Uterus (tissue), 4 donors: ENCODE data around the gene TSPAN9. TPM values are rescaled to one million over a fixed set of nuclear protein-coding genes. Genes with fewer than 3 reads are reported as not detected.
A peak's percentile ranks its signal among the peaks of the same experiment; 100 is the strongest.

Experiments
- DNase-seq, 2 donors: peaks; one replicate each; pipeline ENCODE4 v3.0.0-alpha.2; 2019 to 2020
- H3K27ac ChIP-seq, 2 donors: fragments of 200-600 bp; sonication (generic); 1 replicate in 1 of 2; 2 replicates in 1 of 2; pipeline ENCODE4 v1.5.1; 2016 to 2018
- H3K27me3 ChIP-seq, 2 donors: fragments of 200-600 bp; sonication (generic); one replicate each; pipeline ENCODE4 v1.5.1; 2018 to 2019; ENCODE audit warnings: control low read depth in 1 of 2
- H3K36me3 ChIP-seq, 2 donors: fragments of 200-600 bp; sonication (generic); one replicate each; pipeline ENCODE4 v1.5.1; 2019; ENCODE audit warnings: control low read depth in 1 of 2
- H3K4me1 ChIP-seq, 2 donors: fragments of 200-600 bp; sonication (generic); one replicate each; pipeline ENCODE4 v1.5.1; 2018 to 2019; ENCODE audit warnings: control low read depth in 1 of 2
- H3K4me3 ChIP-seq, 2 donors: fragments of 200-600 bp; sonication (generic); 1 replicate in 1 of 2; 2 replicates in 1 of 2; pipeline ENCODE4 v1.5.1; 2018 to 2019; ENCODE audit warnings: mild to moderate bottlenecking in 1 of 2
- H3K9me3 ChIP-seq, 2 donors: fragments of 200-600 bp; sonication (generic); one replicate each; pipeline ENCODE4 v1.5.1; 2019; ENCODE audit warnings: control low read depth in 1 of 2
- POLR2A ChIP-seq, 2 donors: fragments of 450-650 bp; IDR thresholded peaks; one replicate each; pipeline ENCODE4 v1.6.1; 2016; ENCODE audit warnings: antibody characterized with exemption in 2 of 2, mild to moderate bottlenecking in 1 of 2, moderate library complexity in 1 of 2
- intact Hi-C: fragments of 100-400 bp; cut with DNase I; formaldehyde crosslinking; loops from one replicate; pipeline ENCODE4 v1.15.1; 2023; ENCODE audit warnings: low total_unique reads
- total RNA-seq, 4 donors: library from RNA; depleted of rRNA in 3 of 4; stranded (reverse); fragments of >200 nt in 3 of 4; gene quantifications; one replicate each; pipeline versions ENCODE4 v1.1.0 to v1.2.4, GENCODE V29; 2014 to 2023
- TF ChIP-seq, protein P1 (sequence below), 4 experiments: fragments of 200-600 bp in 2 of 4; fragments of 450-650 bp in 2 of 4; sonication (generic) in 2 of 4; IDR thresholded peaks; one replicate each; pipeline ENCODE4 v1.5.1; 2016 to 2019; ENCODE audit warnings: antibody characterized with exemption in 4 of 4, mild to moderate bottlenecking in 2 of 4, moderate library complexity in 1 of 4
- donor health status: DM: yes; HTN: yes; CAD: no.

Gene TSPAN9
- total RNA-seq, 4 donors from 2014 or later = 47.9 to 106 (median 65.1) TPM

DNA sequence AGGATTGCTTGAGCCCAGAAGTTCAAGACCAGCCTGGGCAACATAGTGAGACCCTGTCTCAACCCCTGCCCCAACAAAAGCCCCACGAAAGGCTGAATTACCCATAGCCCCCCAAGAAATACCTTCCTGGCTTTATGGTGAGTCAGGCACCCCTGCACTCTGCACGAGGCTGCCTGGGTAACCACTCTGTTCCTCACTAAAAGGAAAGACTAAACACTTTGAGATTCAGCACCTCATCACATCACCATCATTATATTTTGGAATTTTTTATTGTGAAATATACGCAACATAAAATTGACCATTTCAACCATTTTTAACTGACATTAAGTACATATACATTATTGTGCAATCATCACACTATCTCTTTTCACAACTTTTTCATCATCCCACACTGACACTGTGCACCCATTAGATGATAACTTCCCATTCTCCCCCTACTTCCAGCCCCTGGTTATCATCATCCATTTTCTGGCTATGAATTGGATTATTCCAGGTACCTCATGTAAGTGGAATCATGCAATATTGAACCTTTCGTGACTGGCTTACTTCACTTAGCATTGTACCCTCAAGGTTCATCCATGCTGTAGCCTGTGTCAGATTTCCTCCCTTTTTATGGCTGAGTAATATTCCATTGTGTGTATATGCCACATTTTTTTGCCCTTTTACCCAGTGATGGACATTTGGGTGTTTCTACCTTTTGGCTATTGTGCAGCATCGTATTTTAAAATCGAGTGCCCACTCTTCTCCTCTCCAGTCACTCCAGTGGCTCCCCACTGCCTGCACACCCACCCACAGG is 51.5 kb downstream of the TSPAN9 start:
- no peaks in the 10 kb centered on the region for H3K27me3 ChIP-seq
- H3K9me3 ChIP-seq = no peaks in the 10 kb centered on the region
- no peak overlapping the region for H3K27ac ChIP-seq
- intact Hi-C loops = no loop called here
- H3K36me3 ChIP-seq = no peaks in the 10 kb centered on the region
- no peak overlapping the region for H3K4me3 ChIP-seq
- H3K4me1 ChIP-seq = peaks cover 0 to 11% of the 10 kb centered on the region in 2 donors
- TF ChIP-seq, protein P1, sequence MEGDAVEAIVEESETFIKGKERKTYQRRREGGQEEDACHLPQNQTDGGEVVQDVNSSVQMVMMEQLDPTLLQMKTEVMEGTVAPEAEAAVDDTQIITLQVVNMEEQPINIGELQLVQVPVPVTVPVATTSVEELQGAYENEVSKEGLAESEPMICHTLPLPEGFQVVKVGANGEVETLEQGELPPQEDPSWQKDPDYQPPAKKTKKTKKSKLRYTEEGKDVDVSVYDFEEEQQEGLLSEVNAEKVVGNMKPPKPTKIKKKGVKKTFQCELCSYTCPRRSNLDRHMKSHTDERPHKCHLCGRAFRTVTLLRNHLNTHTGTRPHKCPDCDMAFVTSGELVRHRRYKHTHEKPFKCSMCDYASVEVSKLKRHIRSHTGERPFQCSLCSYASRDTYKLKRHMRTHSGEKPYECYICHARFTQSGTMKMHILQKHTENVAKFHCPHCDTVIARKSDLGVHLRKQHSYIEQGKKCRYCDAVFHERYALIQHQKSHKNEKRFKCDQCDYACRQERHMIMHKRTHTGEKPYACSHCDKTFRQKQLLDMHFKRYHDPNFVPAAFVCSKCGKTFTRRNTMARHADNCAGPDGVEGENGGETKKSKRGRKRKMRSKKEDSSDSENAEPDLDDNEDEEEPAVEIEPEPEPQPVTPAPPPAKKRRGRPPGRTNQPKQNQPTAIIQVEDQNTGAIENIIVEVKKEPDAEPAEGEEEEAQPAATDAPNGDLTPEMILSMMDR (IDR thresholded peaks at IDR 0.05) = no peak
- DNase-seq = no peak

DNA sequence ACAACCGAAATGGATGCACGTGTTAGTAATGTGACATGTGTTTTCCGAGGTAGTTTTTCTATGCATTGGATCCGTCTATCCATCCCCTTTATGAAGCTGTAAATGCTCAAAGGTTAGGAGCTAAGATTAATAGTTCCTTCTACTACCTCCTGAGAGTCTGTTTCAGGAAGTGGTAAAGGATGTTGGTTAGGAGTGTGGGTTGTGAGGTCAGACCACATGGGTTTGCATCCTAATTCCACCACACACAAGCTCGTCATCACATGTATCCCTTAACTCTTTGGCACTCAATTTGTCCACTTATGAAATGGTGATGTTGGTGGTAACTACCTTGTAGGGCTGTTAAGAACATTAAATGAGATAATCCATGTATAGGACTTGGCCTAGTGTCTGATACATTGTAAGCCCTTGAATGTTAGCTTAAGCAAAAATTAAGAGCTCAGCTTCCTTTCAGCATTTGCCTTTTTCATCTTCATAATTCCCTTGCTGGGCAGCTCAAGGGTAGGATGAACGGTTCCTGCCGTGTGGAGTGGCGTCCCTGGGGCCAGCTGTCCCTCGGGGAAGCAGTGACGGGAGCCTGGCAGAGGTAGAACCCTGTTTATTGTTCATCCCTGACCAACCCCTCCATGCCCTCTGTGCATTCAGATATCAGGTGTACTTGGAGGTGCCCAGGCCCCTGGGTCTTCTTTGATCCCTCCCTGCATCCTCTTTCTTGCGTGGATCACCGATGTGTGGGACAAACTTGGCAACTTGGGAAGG is 52.3 kb downstream of the TSPAN9 start:
- no peaks in the 10 kb centered on the region for H3K9me3 ChIP-seq
- no peaks in the 10 kb centered on the region for H3K36me3 ChIP-seq
- DNase-seq = no peak
- no peak overlapping the region for H3K4me3 ChIP-seq
- no peaks in the 10 kb centered on the region for H3K27me3 ChIP-seq
- no peak overlapping the region for H3K27ac ChIP-seq
- intact Hi-C loops = loop anchor here (10.0 kb wide), 1 partner anchor 55 kb away; the partner anchor contains the start of gene TSPAN9
- TF ChIP-seq, protein P1 (IDR thresholded peaks at IDR 0.05) = no peak
- no peak for TF ChIP-seq POLR2A (IDR thresholded peaks at IDR 0.05)
- H3K4me1 ChIP-seq = peaks cover 0 to 11% of the 10 kb centered on the region in 2 donors

DNA sequence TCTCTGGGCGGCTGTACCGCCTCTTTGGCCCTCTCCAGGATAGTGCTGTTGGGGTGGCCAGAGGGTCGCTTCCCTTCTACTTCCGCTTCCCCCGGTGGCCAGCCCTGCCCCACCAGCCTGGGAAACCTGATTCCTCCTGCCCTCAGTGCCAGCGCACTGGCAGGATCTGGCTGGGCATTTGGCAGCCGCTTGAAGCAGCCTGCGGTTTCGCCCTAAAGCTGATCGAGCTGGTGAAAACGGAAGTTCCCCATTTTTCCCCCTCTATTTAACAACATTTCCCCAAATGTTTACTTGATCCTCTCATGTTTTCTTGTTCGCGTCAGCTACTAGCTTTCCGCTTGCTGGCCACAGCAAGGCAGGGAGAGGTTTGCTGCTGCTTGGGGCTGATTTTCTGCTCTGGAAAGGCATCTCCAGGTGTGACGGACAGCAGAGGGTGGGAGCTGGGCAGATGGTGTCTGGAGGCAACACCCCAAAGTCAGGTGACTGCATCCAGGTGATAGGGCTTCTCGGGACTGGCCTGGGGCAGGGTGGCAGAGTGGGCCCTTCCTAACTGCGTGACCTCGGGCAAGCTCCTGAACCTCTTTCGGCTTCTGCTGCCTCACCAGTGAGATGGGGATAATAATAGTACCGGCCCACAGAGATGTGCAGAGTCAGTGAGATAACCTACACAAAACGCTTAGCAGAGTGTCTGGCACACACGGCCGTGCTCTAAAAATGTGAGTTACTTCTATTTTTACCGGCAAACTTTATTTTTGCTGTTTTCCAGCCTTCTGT is 53.1 kb downstream of the TSPAN9 start:
- Histone ChIP-seq H3K27ac (peak overlapping the region in 1 of 2 donors; percentile 35), H3K4me3 (no peak overlapping the region), H3K36me3 (no peaks in the 10 kb centered on the region), H3K27me3 (no peaks in the 10 kb centered on the region), H3K9me3 (no peaks in the 10 kb centered on the region), H3K4me1 (peaks cover 0 to 11% of the 10 kb centered on the region in 2 donors)
- TF ChIP-seq POLR2A (IDR thresholded peaks at IDR 0.05) = no peak
- TF ChIP-seq, protein P1 (IDR thresholded peaks at IDR 0.05) = no peak
- intact Hi-C loops = loop anchor here (10.0 kb wide), 1 partner anchor 55 kb away; the partner anchor contains the start of gene TSPAN9
- DNase-seq = no peak

DNA sequence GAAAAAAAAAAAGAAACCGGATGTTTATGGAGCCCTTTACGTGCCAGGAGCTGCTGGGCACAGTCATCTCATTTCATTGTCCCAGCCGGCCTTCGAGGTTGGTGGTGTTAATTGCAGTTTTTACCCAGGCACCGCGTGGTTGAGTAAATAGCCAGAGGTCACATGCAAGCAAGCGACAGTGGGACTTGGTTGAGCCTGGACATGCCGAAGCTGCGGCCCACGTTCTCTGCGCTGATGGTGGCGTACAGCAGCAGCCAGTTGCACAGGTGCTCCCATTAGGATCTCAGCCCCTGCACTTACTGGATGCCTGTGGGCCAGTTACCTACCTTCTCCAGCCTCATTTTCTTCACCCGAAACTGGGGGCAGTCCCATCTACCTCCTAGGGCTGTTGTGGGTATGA is 54.0 kb downstream of the TSPAN9 start:
- H3K36me3 ChIP-seq = no peaks in the 10 kb centered on the region
- DNase-seq = no peak
- no peaks in the 10 kb centered on the region for H3K27me3 ChIP-seq
- intact Hi-C loops = loop anchor here (10.0 kb wide), 1 partner anchor 56 kb away; the partner anchor contains the start of gene TSPAN9
- no peaks in the 10 kb centered on the region for H3K9me3 ChIP-seq
- no peak overlapping the region for H3K27ac ChIP-seq
- H3K4me3 ChIP-seq = no peak overlapping the region
- peaks cover 0 to 11% of the 10 kb centered on the region in 2 donors for H3K4me1 ChIP-seq
- TF ChIP-seq, protein P1 (IDR thresholded peaks at IDR 0.05) = no peak
- no peak for TF ChIP-seq POLR2A (IDR thresholded peaks at IDR 0.05)
